Stimulated activated naive CD8-positive, alpha-beta T cell treated with anti-CD3 and anti-CD28 coated beads, Interleukin-15, amount 100 ng/mL, for 72 hours (primary cell): Measurements from ENCODE around the gene HS6ST2.

Experiments
- ATAC-seq: fragments of 150-1000 bp; cut with Tn5 transposase; 2 replicates; pipeline ENCODE4 v1.10.0; 2021; ENCODE audit warnings: mild to moderate bottlenecking, moderate library complexity
- DNase-seq, 2 donors: peaks; one replicate each; pipeline ENCODE4 v3.0.0; 2021 to 2022
- H3K27ac Mint-ChIP-seq, 2 donors: one replicate each; pipeline ENCODE4 v1.8.0; 2022; ENCODE audit warnings: mild to moderate bottlenecking in 2 of 2, mixed read lengths in 2 of 2, moderate library complexity in 2 of 2
- H3K27me3 Mint-ChIP-seq: one replicate; pipeline ENCODE4 v1.8.0; 2022; ENCODE audit warnings: mixed read lengths
- H3K4me1 Mint-ChIP-seq: one replicate; pipeline ENCODE4 v1.8.0; 2022; ENCODE audit warnings: mild to moderate bottlenecking, mixed read lengths
- H3K4me3 Mint-ChIP-seq, 2 donors: one replicate each; pipeline ENCODE4 v1.8.0; 2022; ENCODE audit warnings: mild to moderate bottlenecking in 2 of 2, mixed read lengths in 2 of 2, moderate library complexity in 1 of 2
- H3K9me3 Mint-ChIP-seq, 2 donors: one replicate each; pipeline ENCODE4 v1.8.0; 2022; ENCODE audit warnings: mixed read lengths in 2 of 2

Gene HS6ST2

GRCh38 chrX:132673331-132673730, 285.1 kb downstream of the HS6ST2 start:
- Mint-ChIP-seq H3K27me3 (no peaks in the 10 kb centered on the region), H3K27ac (no peak overlapping the region), H3K4me1 (no peaks in the 10 kb centered on the region), H3K9me3 (no peaks in the 10 kb centered on the region), H3K4me3 (no peak overlapping the region)
- no peak for DNase-seq
- no peak for ATAC-seq

DNA sequence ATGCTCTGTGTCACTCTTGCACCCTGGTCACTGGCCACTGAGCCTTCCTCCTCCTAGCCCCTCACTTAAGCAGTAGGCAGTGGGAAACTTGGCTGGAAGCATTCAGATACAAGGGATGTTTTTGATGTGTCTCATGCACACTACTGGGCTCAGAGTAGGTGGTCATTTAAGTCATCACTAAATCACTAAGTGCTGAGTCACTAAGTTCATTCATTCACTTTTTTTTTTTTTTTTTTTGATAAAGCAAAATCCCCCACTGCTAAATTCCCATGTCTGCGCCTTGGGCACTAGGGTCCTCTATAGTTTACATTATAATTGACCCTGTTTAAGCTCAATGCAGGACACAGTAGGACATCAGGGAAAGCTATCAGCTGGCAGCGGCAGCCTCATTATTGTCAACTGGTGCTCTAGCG, 287.2 kb downstream of the HS6ST2 start:
- Mint-ChIP-seq H3K27ac (no peak overlapping the region), H3K4me3 (no peak overlapping the region), H3K4me1 (no peaks in the 10 kb centered on the region), H3K27me3 (no peaks in the 10 kb centered on the region), H3K9me3 (no peaks in the 10 kb centered on the region)
- ATAC-seq, result no peak
- DNase-seq, result no peak

GRCh38 chrX:132669142-132669541, 289.3 kb downstream of the HS6ST2 start:
- Mint-ChIP-seq H3K27ac (no peak overlapping the region), H3K4me1 (no peaks in the 10 kb centered on the region), H3K27me3 (no peaks in the 10 kb centered on the region), H3K4me3 (no peak overlapping the region), H3K9me3 (no peaks in the 10 kb centered on the region)
- ATAC-seq (no peak), DNase-seq (no peak)

DNA sequence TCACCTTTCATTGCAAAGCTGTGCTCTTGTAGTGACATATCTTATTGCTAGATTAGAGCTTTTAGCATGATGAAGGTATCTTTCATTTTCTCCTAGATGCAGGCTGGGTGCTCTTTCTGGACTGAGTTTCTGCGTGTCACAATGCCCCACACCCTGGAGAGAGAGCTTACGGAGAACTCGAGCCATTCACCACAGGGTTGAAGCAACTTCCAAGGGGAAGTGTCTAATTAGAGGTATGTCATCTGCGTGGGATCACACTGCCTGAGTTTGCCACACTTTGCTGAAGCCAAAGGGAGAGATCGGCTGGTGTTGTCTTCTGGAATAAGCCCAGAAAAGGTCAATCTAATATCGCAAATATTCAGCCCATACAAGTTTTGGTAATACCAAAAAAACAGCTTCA, 290.3 kb downstream of the HS6ST2 start:
- H3K27me3 Mint-ChIP-seq, result no peaks in the 10 kb centered on the region
- ATAC-seq (no peak), DNase-seq (no peak)
- no peaks in the 10 kb centered on the region for H3K4me1 Mint-ChIP-seq
- H3K9me3 Mint-ChIP-seq, result no peaks in the 10 kb centered on the region
- H3K4me3 Mint-ChIP-seq, result no peak overlapping the region
- no peak overlapping the region for H3K27ac Mint-ChIP-seq

DNA sequence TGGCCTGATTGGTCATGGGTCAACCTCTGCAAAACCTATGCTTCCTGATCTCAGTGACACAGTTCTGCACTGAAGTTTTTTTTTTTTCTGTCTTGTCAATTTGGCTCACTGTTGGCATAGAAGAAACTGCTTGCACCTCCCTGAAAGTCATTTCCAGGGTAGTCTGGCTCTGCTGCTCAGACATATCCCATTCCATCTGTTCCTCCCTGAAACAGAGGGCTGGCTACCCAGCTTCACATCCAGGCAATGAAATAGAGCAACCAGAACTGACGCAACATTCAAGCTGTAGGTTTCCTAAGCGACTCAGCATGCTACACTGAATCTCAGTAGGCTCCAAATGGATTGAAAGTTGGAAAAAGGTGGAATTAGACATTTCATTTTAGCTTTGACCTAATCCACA, 292.8 kb downstream of the HS6ST2 start:
- DNase-seq (no peak), ATAC-seq (no peak)
- H3K27me3 Mint-ChIP-seq, result no peaks in the 10 kb centered on the region

DNA sequence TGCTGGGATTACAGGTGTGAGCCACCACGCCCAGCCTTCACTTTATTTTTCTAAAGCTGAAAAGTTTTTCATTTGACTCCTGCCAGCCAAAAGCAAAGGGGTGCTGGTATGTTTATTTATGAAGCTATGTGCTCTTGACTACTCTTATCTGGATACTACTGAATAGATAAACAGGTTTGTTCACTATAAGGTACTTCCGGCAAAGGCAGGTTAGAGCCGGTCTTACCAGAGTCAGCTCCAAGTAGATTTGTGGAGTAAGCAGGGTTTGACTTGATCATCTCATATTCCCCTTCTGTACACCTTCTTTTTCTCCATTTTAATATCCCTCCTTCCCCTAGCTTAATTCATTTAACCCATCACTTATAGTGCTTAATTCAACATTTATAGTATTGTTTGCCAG, 294.2 kb downstream of the HS6ST2 start:
- H3K9me3 Mint-ChIP-seq, result no peaks in the 10 kb centered on the region
- no peak for ATAC-seq
- H3K27me3 Mint-ChIP-seq, result no peaks in the 10 kb centered on the region
- no peaks in the 10 kb centered on the region for H3K4me1 Mint-ChIP-seq
- H3K4me3 Mint-ChIP-seq, result no peak overlapping the region
- DNase-seq, result no peak
- H3K27ac Mint-ChIP-seq, result no peak overlapping the region

More for the DNA sequence above, 292.8 kb downstream of the HS6ST2 start:
- Mint-ChIP-seq H3K9me3 (no peaks in the 10 kb centered on the region), H3K4me3 (no peak overlapping the region), H3K4me1 (no peaks in the 10 kb centered on the region), H3K27ac (no peak overlapping the region)

GRCh38 chrX:132662844-132663243, 295.6 kb downstream of the HS6ST2 start:
- H3K9me3 Mint-ChIP-seq, result no peaks in the 10 kb centered on the region
- no peak overlapping the region for H3K27ac Mint-ChIP-seq
- DNase-seq (no peak), ATAC-seq (no peak)
- no peaks in the 10 kb centered on the region for H3K27me3 Mint-ChIP-seq
- no peak overlapping the region for H3K4me3 Mint-ChIP-seq
- no peaks in the 10 kb centered on the region for H3K4me1 Mint-ChIP-seq

- Mint-ChIP-seq H3K4me1 (no peaks in the 10 kb centered on the region), H3K9me3 (no peaks in the 10 kb centered on the region), H3K27ac (no peak overlapping the region), H3K4me3 (no peak overlapping the region), H3K27me3 (no peaks in the 10 kb centered on the region)
- DNase-seq (no peak), ATAC-seq (no peak)
These were observed 300.6 kb downstream of the HS6ST2 start for GRCh38 chrX:132657876-132658275.

DNA sequence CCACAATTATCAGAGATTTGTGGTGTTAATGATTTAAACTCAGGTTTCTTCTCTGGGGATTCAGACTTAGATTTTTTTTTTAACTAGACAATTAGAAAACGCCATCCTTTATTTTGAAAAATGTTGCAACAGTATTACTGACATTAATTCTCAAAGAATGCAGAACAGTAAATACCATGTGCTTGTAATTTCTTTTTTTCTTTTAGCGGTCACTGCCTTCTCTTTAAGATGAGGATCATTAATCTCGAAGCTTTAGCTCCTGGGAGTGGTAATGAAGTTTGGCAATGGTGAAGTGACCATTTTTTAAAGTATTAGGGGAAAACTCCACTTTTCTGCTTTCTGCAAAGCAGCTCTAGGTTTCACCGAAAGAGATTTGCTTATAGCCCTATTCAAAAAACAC, 305.6 kb downstream of the HS6ST2 start:
- Mint-ChIP-seq H3K27ac (no peak overlapping the region), H3K27me3 (no peaks in the 10 kb centered on the region), H3K4me3 (no peak overlapping the region), H3K4me1 (no peaks in the 10 kb centered on the region), H3K9me3 (no peaks in the 10 kb centered on the region)
- DNase-seq (no peak), ATAC-seq (no peak)

GRCh38 chrX:132651421-132652086, 306.9 kb downstream of the HS6ST2 start:
- H3K27me3 Mint-ChIP-seq, result no peaks in the 10 kb centered on the region
- H3K4me3 Mint-ChIP-seq, result no peak overlapping the region
- H3K9me3 Mint-ChIP-seq, result no peaks in the 10 kb centered on the region
- ATAC-seq (no peak), DNase-seq (no peak)
- no peak overlapping the region for H3K27ac Mint-ChIP-seq
- H3K4me1 Mint-ChIP-seq, result no peaks in the 10 kb centered on the region

- H3K27ac Mint-ChIP-seq, result no peak overlapping the region
- no peaks in the 10 kb centered on the region for H3K27me3 Mint-ChIP-seq
- H3K9me3 Mint-ChIP-seq, result no peaks in the 10 kb centered on the region
- H3K4me3 Mint-ChIP-seq, result no peak overlapping the region
- DNase-seq, result no peak
- ATAC-seq, result no peak
- H3K4me1 Mint-ChIP-seq, result no peaks in the 10 kb centered on the region
These were observed 309.5 kb downstream of the HS6ST2 start for GRCh38 chrX:132648895-132649294.

DNA sequence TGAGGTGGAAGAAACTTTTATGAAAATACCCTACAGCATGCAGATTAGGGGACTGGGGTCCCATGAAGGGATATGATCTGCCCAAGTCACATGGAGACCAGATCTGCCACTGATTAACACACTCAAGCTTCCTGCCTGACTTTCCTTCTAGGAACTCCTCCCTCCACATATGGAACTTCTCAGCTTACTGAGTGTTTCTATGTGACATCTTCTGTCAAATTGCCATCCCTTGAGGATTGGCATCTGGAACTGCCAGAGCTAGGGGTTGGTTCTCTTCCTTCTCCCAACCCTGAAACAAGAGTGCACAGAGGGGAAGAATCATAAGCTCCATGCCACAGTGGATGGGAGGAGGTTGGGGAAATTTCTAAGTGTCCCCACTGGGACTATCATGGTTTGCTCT, 319.0 kb downstream of the HS6ST2 start:
- Mint-ChIP-seq H3K4me3 (no peak overlapping the region), H3K9me3 (no peaks in the 10 kb centered on the region)

DNA sequence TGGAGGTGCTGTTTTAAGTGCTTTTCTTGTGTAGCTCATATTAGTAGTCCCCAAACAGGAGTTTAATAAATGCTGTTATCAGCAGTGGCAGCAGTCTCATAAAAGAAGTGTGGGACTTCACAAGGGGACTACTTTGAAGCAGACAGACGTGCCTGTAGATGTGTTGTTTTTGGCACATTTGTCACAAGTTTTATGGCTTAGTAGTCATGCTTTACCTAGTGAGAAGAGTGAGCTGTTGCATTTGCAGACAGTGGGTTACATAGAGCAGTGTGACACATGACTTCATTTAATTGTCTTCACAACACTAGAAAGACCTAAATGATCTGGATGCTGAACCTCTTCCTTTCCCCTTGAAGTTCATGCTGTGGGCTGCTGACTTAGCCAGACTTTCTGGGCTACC, 320.1 kb downstream of the HS6ST2 start:
- no peak for DNase-seq
- no peak for ATAC-seq
- H3K9me3 Mint-ChIP-seq, result no peaks in the 10 kb centered on the region
- H3K27ac Mint-ChIP-seq, result no peak overlapping the region
- no peak overlapping the region for H3K4me3 Mint-ChIP-seq
- H3K27me3 Mint-ChIP-seq, result no peaks in the 10 kb centered on the region
- no peaks in the 10 kb centered on the region for H3K4me1 Mint-ChIP-seq

More for the DNA sequence above, 319.0 kb downstream of the HS6ST2 start:
- ATAC-seq, result no peak
- no peak overlapping the region for H3K27ac Mint-ChIP-seq
- DNase-seq, result no peak
- H3K4me1 Mint-ChIP-seq, result no peaks in the 10 kb centered on the region
- H3K27me3 Mint-ChIP-seq, result no peaks in the 10 kb centered on the region

- no peaks in the 10 kb centered on the region for H3K9me3 Mint-ChIP-seq
- no peak overlapping the region for H3K4me3 Mint-ChIP-seq
- H3K4me1 Mint-ChIP-seq, result no peaks in the 10 kb centered on the region
- ATAC-seq (no peak), DNase-seq (no peak)
- H3K27ac Mint-ChIP-seq, result no peak overlapping the region
- no peaks in the 10 kb centered on the region for H3K27me3 Mint-ChIP-seq
These were observed 322.3 kb downstream of the HS6ST2 start for GRCh38 chrX:132636080-132636479.

- H3K27ac Mint-ChIP-seq, result no peak overlapping the region
- no peaks in the 10 kb centered on the region for H3K27me3 Mint-ChIP-seq
- DNase-seq (no peak), ATAC-seq (no peak)
- H3K4me3 Mint-ChIP-seq, result no peak overlapping the region
- H3K9me3 Mint-ChIP-seq, result no peaks in the 10 kb centered on the region
- no peaks in the 10 kb centered on the region for H3K4me1 Mint-ChIP-seq
These were observed 323.9 kb downstream of the HS6ST2 start for GRCh38 chrX:132634521-132634920.

DNA sequence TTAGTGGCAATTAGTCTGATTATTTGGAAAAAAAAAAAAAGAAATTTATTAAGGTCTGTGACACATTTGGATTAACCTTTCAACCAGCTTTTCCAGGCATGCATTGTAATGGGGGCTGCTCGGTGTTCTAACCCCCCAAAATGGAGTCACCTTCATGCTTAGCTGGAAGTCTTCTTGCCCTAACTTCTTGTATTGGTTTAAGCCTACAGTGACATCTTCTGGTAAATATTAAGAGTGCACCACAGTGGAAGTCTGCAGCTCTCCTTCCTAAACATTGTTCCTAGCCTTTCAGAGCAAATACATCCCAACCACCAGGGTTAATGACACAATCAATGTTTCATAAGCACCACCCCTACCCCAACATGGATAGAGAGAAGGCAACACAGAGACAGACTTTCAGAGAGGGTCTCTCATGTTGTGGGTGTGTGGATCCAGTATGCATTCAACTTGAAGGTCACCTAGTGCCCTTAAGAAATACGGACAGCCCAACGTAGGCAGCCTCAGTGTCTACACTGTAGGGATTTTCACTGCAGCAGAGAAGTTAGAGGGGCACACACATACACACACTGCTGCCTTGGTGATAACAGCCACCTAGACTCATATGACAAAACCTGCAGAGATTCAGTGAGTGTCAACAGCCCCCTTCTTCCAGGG, 326.7 kb downstream of the HS6ST2 start:
- no peaks in the 10 kb centered on the region for H3K4me1 Mint-ChIP-seq
- H3K9me3 Mint-ChIP-seq, result no peaks in the 10 kb centered on the region
- H3K4me3 Mint-ChIP-seq, result no peak overlapping the region
- DNase-seq, result no peak
- H3K27me3 Mint-ChIP-seq, result no peaks in the 10 kb centered on the region
- no peak for ATAC-seq
- H3K27ac Mint-ChIP-seq, result no peak overlapping the region

- H3K4me1 Mint-ChIP-seq, result peaks cover 10% of the 10 kb centered on the region
- no peaks in the 10 kb centered on the region for H3K27me3 Mint-ChIP-seq
- no peak overlapping the region for H3K4me3 Mint-ChIP-seq
- no peak overlapping the region for H3K27ac Mint-ChIP-seq
- no peaks in the 10 kb centered on the region for H3K9me3 Mint-ChIP-seq
- DNase-seq, result no peak
- ATAC-seq, result no peak
These were observed 334.0 kb downstream of the HS6ST2 start for GRCh38 chrX:132624466-132624865.
